Kidney (tissue), 14 donors: ENCODE data around the gene ATF3. TPM values are rescaled to one million over a fixed set of nuclear protein-coding genes. Genes with fewer than 3 reads are reported as not detected.

Source experiments
- DNase-seq, 5 donors: peaks; one replicate each; pipeline ENCODE4 v3.0.0-alpha.2; 2013 to 2020
- FAIRE-seq: peaks from 2 replicates; lab custom pipeline; 2012; peaks lifted over from hg19 to GRCh38; lab: Jason Lieb, UNC
- H3K27ac ChIP-seq, 2 donors: one replicate each; pipeline ENCODE4 v1.7.0; 2013; ENCODE audit warnings: low read depth in 2 of 2, low read length in 2 of 2, inconsistent platforms in 1 of 2
- H3K27me3 ChIP-seq: one replicate; pipeline ENCODE4 v1.7.1; 2013; ENCODE audit warnings: low read length, inconsistent platforms; ENCODE audit not compliant: control insufficient read depth, insufficient read depth
- H3K36me3 ChIP-seq, 3 donors: one replicate each; pipeline versions ENCODE4 v1.7.0 to v1.7.1; 2013; ENCODE audit warnings: low read length in 3 of 3, control low read depth in 1 of 3, inconsistent platforms in 1 of 3; ENCODE audit not compliant: insufficient read depth in 3 of 3, control insufficient read depth in 2 of 3
- H3K4me1 ChIP-seq, 3 donors: one replicate each; pipeline versions ENCODE4 v1.7.0 to v1.7.1; 2013; ENCODE audit warnings: low read length in 3 of 3, inconsistent platforms in 1 of 3, low read depth in 1 of 3; ENCODE audit not compliant: control insufficient read depth in 2 of 3, insufficient read depth in 2 of 3
- H3K4me3 ChIP-seq, 3 donors: one replicate each; pipeline versions ENCODE4 v1.7.0 to v1.8.1; 2013; ENCODE audit warnings: low read length in 3 of 3, control low read depth in 1 of 3, inconsistent platforms in 1 of 3
- H3K9ac ChIP-seq, 3 donors: one replicate each; pipeline versions ENCODE4 v1.7.0 to v1.7.1; 2013; ENCODE audit warnings: low read length in 3 of 3, control low read depth in 1 of 3, inconsistent platforms in 1 of 3
- H3K9me3 ChIP-seq, 3 donors: one replicate each; pipeline versions ENCODE4 v1.7.0 to v1.7.1; 2013; ENCODE audit warnings: low read length in 3 of 3, control low read depth in 1 of 3, inconsistent platforms in 1 of 3; ENCODE audit not compliant: control insufficient read depth in 2 of 3, insufficient read depth in 1 of 3
- intact Hi-C: fragments of 100-400 bp; cut with DNase I; formaldehyde crosslinking; loops from one replicate; pipeline ENCODE4 v1.11.1; 2022
- polyA plus RNA-seq: library from polyadenylated mRNA; stranded (reverse); fragments of 350-450 nt; fragmentation: Illumina TruSeq; extraction: RNeasy Lipid Tissue Mini Kit (QIAGEN cat#74804); gene quantifications from one replicate; pipeline ENCODE4 v1.2.3, GENCODE V29; 2014; ENCODE audit warnings: low read depth, low replicate concordance; ENCODE audit not compliant: insufficient read depth
- total RNA-seq: library from RNA; stranded (reverse); fragmentation: NEBNext Ultra II Directional; extraction: Animal tissue kit (Norgen Biotek cat#: 25700); gene quantifications from one replicate; pipeline ENCODE4 v1.2.1, GENCODE V29; 2021
- TF ChIP-seq, protein P1 (sequence below): IDR thresholded peaks from 3 replicates; pipeline ENCODE4 v1.5.1; 2012; ENCODE audit warnings: mild to moderate bottlenecking, moderate library complexity, borderline replicate concordance; ENCODE audit not compliant: insufficient read depth; ENCODE audit errors: extremely low read depth
- donor health status: control.
- donor health status: control.
- donor health status: control.
- donor health status: control.
- donor health status: control.
- donor health status: DM: yes; HTN: yes; CAD: no.
- donor health status: Normal renal cell carcinoma (clear cell type).

The ATF3 gene
- total and polyA plus RNA-seq, 2 donors from 2014 or later = 12.8 to 14.6 TPM

DNA sequence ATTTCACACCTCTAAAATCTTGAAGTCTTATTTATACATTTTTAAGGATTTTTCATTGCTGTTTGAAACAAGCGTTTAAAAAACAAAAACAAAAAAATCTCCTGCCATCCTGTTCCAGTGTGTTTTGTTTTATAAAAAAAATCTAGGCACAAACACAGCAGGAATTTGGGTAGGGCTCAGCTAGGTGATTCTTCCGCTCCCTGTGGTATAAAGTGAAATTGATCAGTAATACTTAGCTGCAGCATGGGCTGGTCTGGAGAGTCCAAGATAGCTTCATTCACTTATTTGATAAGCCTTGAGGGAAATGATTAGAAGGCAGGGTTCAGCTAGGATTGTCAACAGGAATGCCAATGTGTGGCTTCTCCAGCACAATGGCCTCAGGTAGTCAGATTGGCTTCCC lies 25.7 kb downstream of the ATF3 start:
- Histone ChIP-seq H3K4me1 (no peaks in the 10 kb centered on the region), H3K4me3 (no peak overlapping the region), H3K9ac (no peak overlapping the region), H3K9me3 (no peaks in the 10 kb centered on the region), H3K36me3 (no peaks in the 10 kb centered on the region), H3K27ac (no peak overlapping the region), H3K27me3 (no peaks in the 10 kb centered on the region)
- DNase-seq (no peak), FAIRE-seq (no peak)
- intact Hi-C loops = no loop called here
- TF ChIP-seq, protein P1, sequence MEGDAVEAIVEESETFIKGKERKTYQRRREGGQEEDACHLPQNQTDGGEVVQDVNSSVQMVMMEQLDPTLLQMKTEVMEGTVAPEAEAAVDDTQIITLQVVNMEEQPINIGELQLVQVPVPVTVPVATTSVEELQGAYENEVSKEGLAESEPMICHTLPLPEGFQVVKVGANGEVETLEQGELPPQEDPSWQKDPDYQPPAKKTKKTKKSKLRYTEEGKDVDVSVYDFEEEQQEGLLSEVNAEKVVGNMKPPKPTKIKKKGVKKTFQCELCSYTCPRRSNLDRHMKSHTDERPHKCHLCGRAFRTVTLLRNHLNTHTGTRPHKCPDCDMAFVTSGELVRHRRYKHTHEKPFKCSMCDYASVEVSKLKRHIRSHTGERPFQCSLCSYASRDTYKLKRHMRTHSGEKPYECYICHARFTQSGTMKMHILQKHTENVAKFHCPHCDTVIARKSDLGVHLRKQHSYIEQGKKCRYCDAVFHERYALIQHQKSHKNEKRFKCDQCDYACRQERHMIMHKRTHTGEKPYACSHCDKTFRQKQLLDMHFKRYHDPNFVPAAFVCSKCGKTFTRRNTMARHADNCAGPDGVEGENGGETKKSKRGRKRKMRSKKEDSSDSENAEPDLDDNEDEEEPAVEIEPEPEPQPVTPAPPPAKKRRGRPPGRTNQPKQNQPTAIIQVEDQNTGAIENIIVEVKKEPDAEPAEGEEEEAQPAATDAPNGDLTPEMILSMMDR = no peak

DNA sequence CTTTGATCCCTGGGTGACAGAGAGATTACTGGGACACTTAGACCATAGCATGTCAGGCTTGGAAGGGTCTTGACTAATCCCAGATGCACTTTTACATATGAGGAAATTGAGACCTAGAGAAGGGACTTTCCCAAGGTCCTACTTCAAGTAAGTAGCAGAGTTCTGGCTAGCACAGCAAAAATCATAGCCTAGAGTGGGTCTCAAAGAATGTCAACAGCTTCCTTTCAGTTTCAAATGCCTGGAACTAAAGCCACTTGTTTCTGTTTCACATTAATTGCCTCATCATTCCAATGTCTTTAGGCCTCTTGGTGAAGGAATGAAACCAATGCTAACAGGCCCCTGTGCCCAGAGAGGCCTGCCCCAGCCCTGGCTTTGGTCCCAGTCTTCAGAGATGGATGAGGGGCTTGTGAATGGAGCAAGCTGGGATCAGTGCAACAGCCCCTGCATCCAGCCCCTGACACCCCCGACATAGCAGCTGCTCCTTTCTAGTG lies 26.6 kb downstream of the ATF3 start:
- H3K4me3 ChIP-seq = no peak overlapping the region
- H3K9ac ChIP-seq = no peak overlapping the region
- no peaks in the 10 kb centered on the region for H3K4me1 ChIP-seq
- H3K27ac ChIP-seq = peak overlapping the region in 1 of 2 donors; percentile 83
- no peaks in the 10 kb centered on the region for H3K36me3 ChIP-seq
- no peak for FAIRE-seq
- H3K9me3 ChIP-seq = no peaks in the 10 kb centered on the region
- TF ChIP-seq, protein P1 = no peak
- intact Hi-C loops = no loop called here
- H3K27me3 ChIP-seq = no peaks in the 10 kb centered on the region
- peak in 1 of 5 donors; percentile 60 for DNase-seq

DNA sequence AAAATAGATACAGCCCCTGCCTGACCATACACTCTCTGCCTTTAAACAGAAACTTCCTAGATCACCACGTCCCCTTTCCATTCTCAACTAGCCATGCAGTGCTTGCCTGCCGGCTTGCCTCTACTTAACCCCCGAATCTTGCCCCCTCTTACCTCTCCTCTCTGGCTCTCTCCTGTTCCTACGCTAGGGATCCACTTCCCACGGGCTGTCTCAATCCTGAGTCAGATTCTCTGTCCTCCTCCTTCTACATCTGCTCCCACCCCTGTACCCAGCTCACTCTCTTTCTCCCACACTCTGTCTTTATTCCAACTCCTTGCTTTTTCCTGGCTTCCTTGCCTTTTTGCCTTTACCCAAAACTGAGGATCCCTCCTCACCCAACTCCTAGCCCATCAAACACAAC lies 29.3 kb downstream of the ATF3 start:
- H3K27me3 ChIP-seq = no peaks in the 10 kb centered on the region
- H3K4me3 ChIP-seq = peak overlapping the region in 2 of 3 donors; percentile 11 to 18
- peak overlapping the region in 1 of 3 donors; percentile 12 for H3K9ac ChIP-seq

More for the DNA sequence above, 29.3 kb downstream of the ATF3 start:
- Histone ChIP-seq H3K9me3 (no peaks in the 10 kb centered on the region), H3K4me1 (no peaks in the 10 kb centered on the region), H3K36me3 (no peaks in the 10 kb centered on the region), H3K27ac (peak overlapping the region; percentile 47 to 56)
- FAIRE-seq (no peak), DNase-seq (no peak)
- intact Hi-C loops = no loop called here
- TF ChIP-seq, protein P1 = no peak
